OCI-LY3 (cell line): ENCODE measurements around the gene RBBP6.

Experiments used
- CTCF ChIP-seq: fragments of 200-600, 300-600 bp; sonication (generic); IDR thresholded peaks from 2 replicates; pipeline ENCODE4 v1.5.1; 2014; ENCODE audit warnings: antibody characterized with exemption, low read length, low read depth
- EZH2phosphoT487 ChIP-seq: fragments of 200-600 bp; shearing (Covaris generic); IDR thresholded peaks from 2 replicates; pipeline ENCODE4 v1.6.1; 2018; ENCODE audit warnings: antibody characterized with exemption, mixed run types, low read depth

GRCh38 chr16:24534620-24535019, 4.7 kb upstream of the RBBP6 start:
- TF ChIP-seq CTCF (no peak), EZH2phosphoT487 (no peak)
